Measurements from ENCODE around the gene SLC26A11.
A peak's percentile ranks its signal among the peaks of the same experiment; 100 is the strongest.

GRCh38 chr17:80263253-80264204 lies 43.3 kb downstream of the SLC26A11 start:
- TF ChIP-seq, protein P1, sequence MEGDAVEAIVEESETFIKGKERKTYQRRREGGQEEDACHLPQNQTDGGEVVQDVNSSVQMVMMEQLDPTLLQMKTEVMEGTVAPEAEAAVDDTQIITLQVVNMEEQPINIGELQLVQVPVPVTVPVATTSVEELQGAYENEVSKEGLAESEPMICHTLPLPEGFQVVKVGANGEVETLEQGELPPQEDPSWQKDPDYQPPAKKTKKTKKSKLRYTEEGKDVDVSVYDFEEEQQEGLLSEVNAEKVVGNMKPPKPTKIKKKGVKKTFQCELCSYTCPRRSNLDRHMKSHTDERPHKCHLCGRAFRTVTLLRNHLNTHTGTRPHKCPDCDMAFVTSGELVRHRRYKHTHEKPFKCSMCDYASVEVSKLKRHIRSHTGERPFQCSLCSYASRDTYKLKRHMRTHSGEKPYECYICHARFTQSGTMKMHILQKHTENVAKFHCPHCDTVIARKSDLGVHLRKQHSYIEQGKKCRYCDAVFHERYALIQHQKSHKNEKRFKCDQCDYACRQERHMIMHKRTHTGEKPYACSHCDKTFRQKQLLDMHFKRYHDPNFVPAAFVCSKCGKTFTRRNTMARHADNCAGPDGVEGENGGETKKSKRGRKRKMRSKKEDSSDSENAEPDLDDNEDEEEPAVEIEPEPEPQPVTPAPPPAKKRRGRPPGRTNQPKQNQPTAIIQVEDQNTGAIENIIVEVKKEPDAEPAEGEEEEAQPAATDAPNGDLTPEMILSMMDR (IDR thresholded peaks at IDR 0.05) = peak in 2 of 4 experiments; percentile 6 to 21
- TF ChIP-seq EP300 (IDR thresholded peaks at IDR 0.05) (no peak), POLR2A (IDR thresholded peaks at IDR 0.05) (no peak)

Data from gastroesophageal sphincter (tissue), 3 donors.